Measurements from ENCODE around the gene PTPN13.

GRCh38 chr4:86685401-86685800 lies 91.3 kb downstream of the PTPN13 start:
- TF ChIP-seq CTCF (conservative IDR thresholded peaks at IDR 0.05; ENCODE audit: low read length) (no peak), EZH2phosphoT487 (IDR thresholded peaks at IDR 0.05; ENCODE audit: borderline replicate concordance) (no peak)

Data from Loucy (cell line).